NCI-H2196 (cell line): Measurements from ENCODE around the gene VPS18.
A peak's percentile ranks its signal among the peaks of the same experiment; 100 is the strongest.

ENCODE experiments used
- DNase-seq: peaks from one replicate; lab custom pipeline; 2025; ENCODE audit not compliant: unreplicated experiment; lab: John Stamatoyannopoulos, UW

The VPS18 gene

DNA sequence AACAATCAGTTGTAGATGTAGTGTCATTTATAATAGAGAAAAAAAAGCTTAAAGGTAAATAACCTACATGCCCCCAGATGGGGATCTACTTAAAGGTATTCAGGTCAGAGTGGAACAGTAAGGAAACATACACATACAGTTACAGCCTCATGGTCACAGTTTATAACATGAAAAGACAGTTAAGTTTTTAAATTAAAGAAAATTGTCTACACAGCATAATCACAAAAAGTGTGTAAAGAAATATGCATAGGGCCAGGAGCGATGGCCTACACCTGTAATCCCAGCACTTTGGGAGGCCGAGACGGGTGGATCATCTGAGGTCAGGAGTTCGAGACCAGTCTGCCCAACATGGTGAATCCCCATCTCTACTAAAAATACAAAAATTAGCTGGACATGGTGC is 27.1 kb upstream of the VPS18 start:
- DNase-seq, result no peak

GRCh38 chr15:40869686-40870085 is 24.6 kb upstream of the VPS18 start:
- DNase-seq, result no peak

DNA sequence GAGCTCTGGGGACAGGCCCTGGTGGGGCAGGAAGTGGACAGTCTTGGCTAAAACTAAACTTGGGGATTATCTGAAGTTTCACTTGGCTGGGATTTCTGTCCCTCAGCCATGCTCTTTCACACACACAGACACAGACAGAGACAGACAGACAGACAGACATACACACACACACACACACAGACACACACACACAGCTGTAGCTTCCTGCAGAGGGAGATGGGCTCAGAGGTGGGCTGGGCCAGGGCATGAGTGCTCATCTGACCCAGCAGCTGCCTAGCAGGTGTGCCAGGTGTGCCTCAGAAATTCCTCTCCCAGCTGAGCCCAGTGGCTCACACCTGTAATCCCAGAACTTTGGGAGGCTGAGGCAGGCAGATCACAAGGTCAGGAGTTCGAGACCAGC is 23.5 kb upstream of the VPS18 start:
- DNase-seq, result no peak

DNA sequence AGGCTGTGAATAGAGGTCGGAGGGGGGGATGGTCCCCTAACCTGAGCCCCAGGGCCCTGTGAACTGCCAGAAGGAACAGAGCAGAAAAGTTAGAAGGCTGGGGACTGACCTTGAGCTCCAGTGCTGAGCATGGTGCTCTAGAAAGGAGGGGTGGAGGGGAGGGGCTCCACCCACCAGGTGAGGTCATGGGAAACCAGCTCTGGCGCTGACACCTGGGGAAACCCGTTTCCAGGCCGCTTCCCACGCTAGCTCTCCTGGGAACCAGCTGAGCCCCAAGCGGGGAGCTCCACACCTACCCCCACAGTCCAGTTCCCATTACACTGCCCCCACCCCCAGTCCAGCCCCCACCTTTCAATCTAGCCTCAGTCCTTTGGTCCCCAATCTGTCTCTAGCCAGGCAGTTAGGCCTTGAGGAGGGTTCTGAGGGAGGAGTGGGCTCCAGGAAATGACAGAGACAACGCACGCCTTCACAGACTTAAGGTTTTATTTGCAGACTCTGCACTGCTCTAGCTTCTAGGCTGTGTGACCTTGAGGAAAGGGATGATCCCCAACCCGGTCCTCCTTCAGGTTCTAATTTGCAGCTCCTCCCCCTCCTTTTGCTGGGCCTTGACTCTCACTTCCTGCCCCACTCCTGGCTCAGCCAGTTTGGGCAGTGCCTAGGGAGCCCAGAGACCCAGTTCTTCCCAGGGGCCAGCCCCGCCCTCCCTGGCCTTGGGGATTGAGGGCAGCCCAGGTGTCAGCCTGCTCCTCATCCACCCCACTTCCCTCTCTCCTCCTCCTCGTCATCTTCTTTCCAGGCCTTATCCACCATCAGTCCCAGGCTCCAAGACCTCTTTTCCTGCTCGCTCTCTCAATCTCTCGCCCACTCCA is 22.3 kb upstream of the VPS18 start:
- peak; percentile 10 for DNase-seq

DNA sequence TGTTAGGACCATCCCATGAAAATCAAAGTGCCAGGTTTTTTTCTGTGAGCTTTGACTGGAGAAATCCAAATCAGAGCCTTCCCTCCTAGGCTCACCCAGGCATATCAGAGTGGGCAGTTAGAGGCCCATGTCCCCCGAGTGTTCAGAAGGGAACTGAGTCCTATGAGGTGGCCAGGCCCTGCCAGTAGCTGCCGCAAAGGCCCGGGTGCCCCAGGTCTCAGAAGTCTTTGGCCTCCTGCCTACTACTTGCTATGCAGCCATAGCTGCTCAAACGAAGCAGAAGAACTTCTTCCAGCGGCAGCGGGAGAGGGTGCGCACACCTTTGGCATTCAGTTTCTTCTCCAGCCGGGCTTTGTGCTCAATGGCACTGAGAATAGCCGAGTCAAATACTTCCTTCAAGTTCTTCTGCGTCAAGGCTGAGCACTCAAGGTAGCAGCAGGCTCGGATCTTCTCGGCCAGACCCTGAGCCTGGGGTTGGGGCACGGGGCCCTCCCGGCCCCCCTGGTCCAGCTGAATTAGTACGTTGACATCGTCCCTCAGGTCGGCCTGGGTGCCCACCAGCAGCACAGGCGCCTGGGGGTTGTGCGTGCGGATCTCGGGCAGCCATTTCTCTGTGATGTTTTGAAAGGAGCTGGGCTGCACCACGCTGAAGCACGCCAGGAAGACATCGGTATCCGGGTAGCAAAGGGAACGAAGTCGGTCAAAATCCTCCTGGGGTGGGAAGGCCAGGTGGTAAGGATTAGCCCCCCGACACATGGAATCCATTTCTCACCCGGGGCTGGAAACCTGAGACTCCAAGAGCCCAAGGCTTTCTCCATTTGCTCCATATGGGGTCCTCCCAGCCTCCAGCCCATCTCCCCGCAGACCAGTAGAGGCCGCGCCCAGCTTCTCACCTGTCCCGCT is 21.2 kb upstream of the VPS18 start:
- no peak for DNase-seq

- peak; percentile 25 for DNase-seq
Observed at GRCh38 chr15:40873694-40874561, 20.3 kb upstream of the VPS18 start, which contains the start of gene RHOV. Gene RHOV (minus strand): TSS chr15:40874234. CDS start chr15:40874139, 95 bp downstream.

GRCh38 chr15:40875991-40876730 is 18.1 kb upstream of the VPS18 start:
- DNase-seq, result no peak

DNA sequence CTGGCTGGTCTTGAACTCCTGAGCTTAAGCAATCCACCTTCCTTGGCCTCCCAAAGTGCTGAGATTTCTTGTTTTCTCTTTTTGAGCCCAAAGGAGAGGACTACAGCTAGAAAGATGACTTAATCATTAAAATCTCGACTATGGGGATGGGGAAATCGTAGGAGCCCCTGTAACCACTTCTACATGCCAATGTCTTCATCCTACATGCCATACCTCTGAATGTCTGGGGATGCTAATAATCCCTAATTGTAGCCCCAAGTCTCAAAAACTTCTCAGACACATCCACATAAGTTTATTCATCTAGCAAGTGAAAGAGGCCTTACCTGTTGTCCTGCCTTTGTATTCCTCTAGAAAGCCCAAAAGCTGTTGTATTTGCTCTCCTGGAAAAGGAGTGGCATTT is 16.6 kb upstream of the VPS18 start:
- no peak for DNase-seq

GRCh38 chr15:40878785-40879184 is 15.5 kb upstream of the VPS18 start:
- DNase-seq, result no peak

- no peak for DNase-seq
Observed at GRCh38 chr15:40879609-40880008, 14.6 kb upstream of the VPS18 start.

GRCh38 chr15:40881351-40881750 is 12.9 kb upstream of the VPS18 start:
- DNase-seq, result no peak

- no peak for DNase-seq
Observed at GRCh38 chr15:40886586-40886985, 7.7 kb upstream of the VPS18 start.

- DNase-seq, result no peak
Observed at GRCh38 chr15:40889112-40889511, 5.1 kb upstream of the VPS18 start.

- DNase-seq, result no peak
Observed at GRCh38 chr15:40891138-40891537, 3.1 kb upstream of the VPS18 start.

GRCh38 chr15:40891810-40892446 is 2.3 kb upstream of the VPS18 start:
- DNase-seq, result peak; percentile 52

- DNase-seq, result no peak
Observed at GRCh38 chr15:40892447-40893012, 1.7 kb upstream of the VPS18 start.

- DNase-seq, result no peak
Observed at GRCh38 chr15:40893019-40893670, 1.1 kb upstream of the VPS18 start.

GRCh38 chr15:40894681-40895448 is 615 bp downstream of the VPS18 start:
- peak; percentile 14 for DNase-seq
